Loucy (cell line): Measurements from ENCODE around the gene SMC3.

Experiments used
- EZH2phosphoT487 ChIP-seq: fragments of 200-600 bp; IDR thresholded peaks from 2 replicates; pipeline ENCODE4 v1.6.1; 2018; ENCODE audit warnings: antibody characterized with exemption, mild to moderate bottlenecking, moderate library complexity, borderline replicate concordance
- TF ChIP-seq, protein P1 (sequence below): fragments of 200-600 bp; sonication (generic); conservative IDR thresholded peaks from 2 replicates; pipeline ENCODE4 v1.5.1; 2014; ENCODE audit warnings: mild to moderate bottlenecking, antibody characterized with exemption, low read length

DNA sequence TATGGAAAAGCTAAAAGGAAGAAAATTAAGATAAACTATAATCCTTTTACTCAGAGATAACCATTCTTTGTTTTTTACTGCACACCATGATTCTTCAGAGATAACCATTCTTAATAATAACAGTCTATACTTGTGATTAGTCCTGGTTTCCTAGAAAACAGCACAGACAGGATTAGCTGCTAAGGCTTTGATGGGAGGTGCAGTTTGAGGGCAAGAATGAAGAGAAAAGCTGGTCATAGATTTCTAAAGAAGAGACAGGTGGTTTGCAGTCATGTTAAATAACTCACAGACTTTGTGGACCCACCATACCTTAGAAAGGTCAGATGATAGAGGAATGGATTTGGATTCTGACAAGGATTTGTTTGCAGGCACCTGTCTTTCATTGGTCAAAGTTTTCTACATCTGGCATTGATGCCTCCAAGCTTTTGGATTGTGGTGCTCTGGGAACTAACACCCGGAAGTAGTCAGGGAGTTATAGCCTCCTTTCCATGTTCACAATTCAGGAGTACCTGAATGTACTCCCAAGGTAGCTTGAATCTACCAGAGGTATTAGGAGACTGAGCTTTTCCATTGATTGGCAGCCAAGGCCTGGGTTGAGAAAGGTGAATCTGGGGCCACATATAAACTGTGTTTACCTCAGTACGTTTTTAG, 3.7 kb downstream of the SMC3 start:
- TF ChIP-seq, protein P1, sequence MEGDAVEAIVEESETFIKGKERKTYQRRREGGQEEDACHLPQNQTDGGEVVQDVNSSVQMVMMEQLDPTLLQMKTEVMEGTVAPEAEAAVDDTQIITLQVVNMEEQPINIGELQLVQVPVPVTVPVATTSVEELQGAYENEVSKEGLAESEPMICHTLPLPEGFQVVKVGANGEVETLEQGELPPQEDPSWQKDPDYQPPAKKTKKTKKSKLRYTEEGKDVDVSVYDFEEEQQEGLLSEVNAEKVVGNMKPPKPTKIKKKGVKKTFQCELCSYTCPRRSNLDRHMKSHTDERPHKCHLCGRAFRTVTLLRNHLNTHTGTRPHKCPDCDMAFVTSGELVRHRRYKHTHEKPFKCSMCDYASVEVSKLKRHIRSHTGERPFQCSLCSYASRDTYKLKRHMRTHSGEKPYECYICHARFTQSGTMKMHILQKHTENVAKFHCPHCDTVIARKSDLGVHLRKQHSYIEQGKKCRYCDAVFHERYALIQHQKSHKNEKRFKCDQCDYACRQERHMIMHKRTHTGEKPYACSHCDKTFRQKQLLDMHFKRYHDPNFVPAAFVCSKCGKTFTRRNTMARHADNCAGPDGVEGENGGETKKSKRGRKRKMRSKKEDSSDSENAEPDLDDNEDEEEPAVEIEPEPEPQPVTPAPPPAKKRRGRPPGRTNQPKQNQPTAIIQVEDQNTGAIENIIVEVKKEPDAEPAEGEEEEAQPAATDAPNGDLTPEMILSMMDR = no peak
- no peak for TF ChIP-seq EZH2phosphoT487
